Activated naive CD4-positive, alpha-beta T cell treated with anti-CD3 and anti-CD28 coated beads, Interleukin-2, amount 50 U/mL, for 72 hours (primary cell): ENCODE measurements around the gene PLEKHJ1. TPM values are rescaled to one million over a fixed set of nuclear protein-coding genes. Genes with fewer than 3 reads are reported as not detected.
A peak's percentile ranks its signal among the peaks of the same experiment; 100 is the strongest.

Experiments used
- ATAC-seq, 2 donors: fragments of 150-1000 bp; cut with Tn5 transposase; 2 replicates each; pipeline ENCODE4 v1.10.0; 2021; ENCODE audit warnings: mild to moderate bottlenecking in 2 of 2, moderate library complexity in 2 of 2
- DNase-seq, 2 donors: peaks; one replicate each; pipeline ENCODE4 v3.0.0; 2021 to 2022; ENCODE audit warnings: low spot score in 2 of 2
- H3K27ac Mint-ChIP-seq, 2 donors: one replicate each; pipeline ENCODE4 v1.8.0; 2022; ENCODE audit warnings: mild to moderate bottlenecking in 2 of 2, mixed read lengths in 2 of 2
- H3K36me3 Mint-ChIP-seq, 2 donors: one replicate each; pipeline ENCODE4 v1.8.0; 2022; ENCODE audit warnings: mixed read lengths in 2 of 2
- H3K9me3 Mint-ChIP-seq, 2 donors: one replicate each; pipeline ENCODE4 v1.8.0; 2022; ENCODE audit warnings: mixed read lengths in 2 of 2
- total RNA-seq, 2 donors: library from RNA; stranded (reverse); gene quantifications; one replicate each; pipeline ENCODE4 v1.2.3, GENCODE V29; 2022

PLEKHJ1 gene
- total RNA-seq, 2 donors from 2014 or later: 41.9 to 69.9 TPM

GRCh38 chr19:2221250-2221831, 14.8 kb downstream of the PLEKHJ1 start:
- no peak for ATAC-seq
- no peak for DNase-seq
- H3K9me3 Mint-ChIP-seq: no peaks in the 10 kb centered on the region
- peak overlapping the region in 1 of 2 donors; percentile 65 for H3K27ac Mint-ChIP-seq
- peaks cover 0 to 18% of the 10 kb centered on the region in 2 donors for H3K36me3 Mint-ChIP-seq

GRCh38 chr19:2219726-2220125, 16.4 kb downstream of the PLEKHJ1 start:
- ATAC-seq (no peak), DNase-seq (no peak)
- H3K9me3 Mint-ChIP-seq: no peaks in the 10 kb centered on the region
- H3K27ac Mint-ChIP-seq: peak overlapping the region in 1 of 2 donors; percentile 65
- H3K36me3 Mint-ChIP-seq: peaks cover 8 to 19% of the 10 kb centered on the region in 2 donors

- ATAC-seq (no peak), DNase-seq (no peak)
- no peaks in the 10 kb centered on the region for H3K9me3 Mint-ChIP-seq
- peak overlapping the region in 1 of 2 donors; percentile 87 for H3K27ac Mint-ChIP-seq
- H3K36me3 Mint-ChIP-seq: peaks cover 8 to 10% of the 10 kb centered on the region in 2 donors
Observed at GRCh38 chr19:2217591-2217990, 18.5 kb downstream of the PLEKHJ1 start.

- peak overlapping the region; percentile 84 to 87 for H3K27ac Mint-ChIP-seq
- H3K36me3 Mint-ChIP-seq: peaks cover 8 to 14% of the 10 kb centered on the region in 2 donors
- ATAC-seq: no peak
- no peak for DNase-seq
- H3K9me3 Mint-ChIP-seq: no peaks in the 10 kb centered on the region
Observed at GRCh38 chr19:2216361-2217225, 19.5 kb downstream of the PLEKHJ1 start.

- Mint-ChIP-seq H3K9me3 (no peaks in the 10 kb centered on the region), H3K27ac (peak overlapping the region; percentile 84 to 87), H3K36me3 (peaks cover 8 to 16% of the 10 kb centered on the region in 2 donors)
- ATAC-seq (peak; percentile 34 to 36), DNase-seq (no peak)
Observed at GRCh38 chr19:2215281-2215751, 20.8 kb downstream of the PLEKHJ1 start.

- Mint-ChIP-seq H3K27ac (peak overlapping the region in 1 of 2 donors; percentile 84), H3K36me3 (peaks cover 8 to 16% of the 10 kb centered on the region in 2 donors), H3K9me3 (no peaks in the 10 kb centered on the region)
- ATAC-seq (no peak), DNase-seq (no peak)
Observed at GRCh38 chr19:2214251-2214650, 21.9 kb downstream of the PLEKHJ1 start.

- no peak overlapping the region for H3K27ac Mint-ChIP-seq
- H3K9me3 Mint-ChIP-seq: no peaks in the 10 kb centered on the region
- no peak for ATAC-seq
- peaks cover 8 to 16% of the 10 kb centered on the region in 2 donors for H3K36me3 Mint-ChIP-seq
- no peak for DNase-seq
Observed at GRCh38 chr19:2213799-2214198, 22.3 kb downstream of the PLEKHJ1 start.

- DNase-seq (no peak), ATAC-seq (no peak)
- H3K27ac Mint-ChIP-seq: peak overlapping the region in 1 of 2 donors; percentile 16
- H3K9me3 Mint-ChIP-seq: no peaks in the 10 kb centered on the region
- peaks cover 8 to 16% of the 10 kb centered on the region in 2 donors for H3K36me3 Mint-ChIP-seq
Observed at GRCh38 chr19:2212861-2213711, 23.0 kb downstream of the PLEKHJ1 start.

- ATAC-seq (no peak), DNase-seq (no peak)
- H3K27ac Mint-ChIP-seq: peak overlapping the region in 1 of 2 donors; percentile 50
- H3K36me3 Mint-ChIP-seq: peaks cover 10 to 12% of the 10 kb centered on the region in 2 donors
- H3K9me3 Mint-ChIP-seq: no peaks in the 10 kb centered on the region
Observed at GRCh38 chr19:2210987-2211740, 25.0 kb downstream of the PLEKHJ1 start.

GRCh38 chr19:2210206-2210605, 25.9 kb downstream of the PLEKHJ1 start:
- H3K27ac Mint-ChIP-seq: no peak overlapping the region
- DNase-seq (no peak), ATAC-seq (no peak)
- H3K36me3 Mint-ChIP-seq: peaks cover 5 to 7% of the 10 kb centered on the region in 2 donors
- no peaks in the 10 kb centered on the region for H3K9me3 Mint-ChIP-seq

GRCh38 chr19:2209408-2209807, 26.7 kb downstream of the PLEKHJ1 start:
- ATAC-seq: no peak
- Mint-ChIP-seq H3K27ac (no peak overlapping the region), H3K9me3 (no peaks in the 10 kb centered on the region), H3K36me3 (peaks cover 4 to 5% of the 10 kb centered on the region in 2 donors)
- DNase-seq: no peak

- H3K36me3 Mint-ChIP-seq: peaks cover 4 to 5% of the 10 kb centered on the region in 2 donors
- DNase-seq (no peak), ATAC-seq (no peak)
- H3K9me3 Mint-ChIP-seq: no peaks in the 10 kb centered on the region
- H3K27ac Mint-ChIP-seq: no peak overlapping the region
Observed at GRCh38 chr19:2208975-2209374, 27.2 kb downstream of the PLEKHJ1 start.

- ATAC-seq (no peak), DNase-seq (no peak)
- H3K27ac Mint-ChIP-seq: no peak overlapping the region
- H3K9me3 Mint-ChIP-seq: no peaks in the 10 kb centered on the region
- H3K36me3 Mint-ChIP-seq: peaks cover 4 to 5% of the 10 kb centered on the region in 2 donors
Observed at GRCh38 chr19:2207991-2208860, 27.9 kb downstream of the PLEKHJ1 start.

- H3K9me3 Mint-ChIP-seq: no peaks in the 10 kb centered on the region
- H3K36me3 Mint-ChIP-seq: peaks cover 4 to 5% of the 10 kb centered on the region in 2 donors
- ATAC-seq: no peak
Observed at GRCh38 chr19:2207008-2207407, 29.1 kb downstream of the PLEKHJ1 start.

GRCh38 chr19:2202366-2202765, 33.8 kb downstream of the PLEKHJ1 start:
- H3K9me3 Mint-ChIP-seq: no peaks in the 10 kb centered on the region
- ATAC-seq (no peak), DNase-seq (no peak)
- peak overlapping the region in 1 of 2 donors; percentile 81 for H3K27ac Mint-ChIP-seq
- peaks cover 0 to 4% of the 10 kb centered on the region in 2 donors for H3K36me3 Mint-ChIP-seq

More at GRCh38 chr19:2207008-2207407, 29.1 kb downstream of the PLEKHJ1 start:
- H3K27ac Mint-ChIP-seq: no peak overlapping the region
- no peak for DNase-seq
